Spleen (tissue), 11 donors: Measurements from ENCODE around the gene KIAA0040. TPM values are rescaled to one million over a fixed set of nuclear protein-coding genes. Genes with fewer than 3 reads are reported as not detected.

Source experiments
- DNase-seq: peaks from one replicate; pipeline ENCODE4 v3.0.0-alpha.2; 2020
- H3K27ac ChIP-seq, 8 donors: fragments of 200-600 bp; sonication (generic) in 7 of 8; 1 replicate in 4 of 8; 2 replicates in 4 of 8; pipeline versions ENCODE4 v1.5.0 to v1.8.0; 2016 to 2021; ENCODE audit warnings: inconsistent platforms in 4 of 8, mild to moderate bottlenecking in 4 of 8, moderate library complexity in 1 of 8
- H3K27me3 ChIP-seq, 7 donors: fragments of 200-600 bp; sonication (generic) in 6 of 7; replicated peaks in 1 of 7; 1 replicate in 4 of 7; 2 replicates in 3 of 7; pipeline versions ENCODE4 v1.5.0 to v1.8.0; 2016 to 2021; ENCODE audit warnings: inconsistent platforms in 3 of 7, mild to moderate bottlenecking in 1 of 7
- H3K36me3 ChIP-seq, 6 donors: fragments of 200-600 bp; sonication (generic) in 5 of 6; 1 replicate in 4 of 6; 2 replicates in 2 of 6; pipeline versions ENCODE4 v1.5.0 to v1.8.0; 2016 to 2021; ENCODE audit warnings: inconsistent platforms in 2 of 6
- H3K4me1 ChIP-seq, 6 donors: fragments of 200-600 bp; sonication (generic) in 5 of 6; 1 replicate in 3 of 6; 2 replicates in 3 of 6; pipeline versions ENCODE4 v1.5.0 to v1.8.0; 2016 to 2021; ENCODE audit warnings: inconsistent platforms in 3 of 6
- H3K4me3 ChIP-seq, 8 donors: fragments of 200-600 bp; sonication (generic) in 7 of 8; 1 replicate in 4 of 8; 2 replicates in 4 of 8; pipeline versions ENCODE4 v1.5.0 to v1.8.0; 2016 to 2021; ENCODE audit warnings: inconsistent platforms in 4 of 8, mild to moderate bottlenecking in 4 of 8, moderate library complexity in 2 of 8
- H3K9me3 ChIP-seq, 8 donors: fragments of 200-600 bp; sonication (generic) in 7 of 8; 1 replicate in 4 of 8; 2 replicates in 4 of 8; pipeline versions ENCODE4 v1.5.0 to v1.8.0; 2016 to 2021; ENCODE audit warnings: inconsistent platforms in 4 of 8
- POLR2A ChIP-seq, 3 donors: fragments of 450-650 bp; IDR thresholded peaks; one replicate each; pipeline ENCODE4 v1.5.1; 2017; ENCODE audit warnings: antibody characterized with exemption in 3 of 3, mild to moderate bottlenecking in 1 of 3
- POLR2AphosphoS5 ChIP-seq, 3 donors: sonication (generic); formaldehyde crosslinking; IDR thresholded peaks; one replicate each; pipeline ENCODE4 v1.5.1; 2017; ENCODE audit warnings: antibody characterized with exemption in 3 of 3
- WGBS, 5 donors: extraction: QIAGEN DNeasy Blood & Tissue Kit in 3 of 5; methylation state at CpG; one replicate each; pipeline versions ENCODE4 v1.1.5 to v1.1.7; 2013 to 2018; 5-methylcytosine and 5-hydroxymethylcytosine counted together
- intact Hi-C: fragments of 100-400 bp; cut with DNase I; formaldehyde crosslinking; loops from one replicate; pipeline ENCODE4 v1.15.0; 2023; ENCODE audit warnings: low total_unique reads
- polyA plus RNA-seq, 3 donors: library from polyadenylated mRNA; stranded (reverse); fragments of 200-250 nt; gene quantifications; one replicate each; pipeline ENCODE4 v1.2.1, GENCODE V29; 2013
- total RNA-seq, 7 donors: library from RNA; depleted of rRNA in 3 of 7; stranded (reverse); fragments of >200 nt in 3 of 7; fragmentation: NEBNext Ultra II Directional in 4 of 7; extraction: Animal tissue kit (Norgen Biotek cat#: 25700) in 4 of 7; gene quantifications; one replicate each; pipeline versions ENCODE4 v1.1.0 to v1.2.1, GENCODE V29; 2016 to 2021
- TF ChIP-seq, protein P1 (sequence below), 11 experiments: fragments of 200-600 bp in 7 of 11; fragments of 450-650 bp in 4 of 11; sonication (generic) in 4 of 11; IDR thresholded peaks in 8 of 11; conservative IDR thresholded peaks in 3 of 11; 1 replicate in 7 of 11; 2 replicates in 4 of 11; pipeline versions ENCODE4 v1.4.0 to v1.8.0; 2016 to 2021; ENCODE audit warnings: antibody characterized with exemption in 11 of 11, inconsistent platforms in 4 of 11, mild to moderate bottlenecking in 1 of 11
- donor health status: healthy with polysubstance abuse.
- donor health status: DM: no; HTN: no; CAD: no; lungs with moderate emphysema.
- donor health status: DM: no; HTN: no; CAD: no.
- donor health status: Bipolar disorder and iron deficiency.
- donor health status: healthy.
- donor health status: DM: no; HTN: no; CAD: no.
- donor health status: DM: yes; HTN: yes; CAD: no.

KIAA0040 gene
- total and polyA plus RNA-seq, 10 donors, result 13.7 to 111 (median 48.1) TPM

DNA sequence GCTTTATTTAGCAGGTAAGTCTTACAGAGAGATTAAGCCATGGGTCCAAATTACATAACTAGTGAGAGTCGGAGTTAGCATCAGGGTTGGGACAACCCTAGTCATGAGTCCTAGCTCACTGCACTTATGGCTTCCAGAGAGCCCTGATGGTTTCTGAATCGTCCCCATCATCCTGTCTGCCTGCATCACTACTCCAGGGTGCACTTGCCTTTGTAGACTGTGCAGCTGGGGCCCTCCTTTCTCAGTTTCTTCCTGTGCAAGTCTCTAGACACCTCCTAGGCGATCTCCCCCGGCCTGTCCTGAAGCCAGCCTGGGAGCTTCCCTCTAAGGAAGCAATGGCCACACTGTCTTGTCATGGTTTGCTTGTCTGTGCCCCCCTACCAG lies 37.1 kb downstream of the KIAA0040 start:
- H3K27me3 ChIP-seq, result peaks cover 0 to 32% (median 0%) of the 10 kb centered on the region in 7 donors
- intact Hi-C loops, result loop anchor here (2.0 kb wide), 1 partner anchor 163 kb away; no protein-coding TSS in a partner anchor
- H3K36me3 ChIP-seq, result peaks cover 0 to 31% (median 19%) of the 10 kb centered on the region in 6 donors
- no peak overlapping the region for H3K4me3 ChIP-seq
- TF ChIP-seq, protein P1, sequence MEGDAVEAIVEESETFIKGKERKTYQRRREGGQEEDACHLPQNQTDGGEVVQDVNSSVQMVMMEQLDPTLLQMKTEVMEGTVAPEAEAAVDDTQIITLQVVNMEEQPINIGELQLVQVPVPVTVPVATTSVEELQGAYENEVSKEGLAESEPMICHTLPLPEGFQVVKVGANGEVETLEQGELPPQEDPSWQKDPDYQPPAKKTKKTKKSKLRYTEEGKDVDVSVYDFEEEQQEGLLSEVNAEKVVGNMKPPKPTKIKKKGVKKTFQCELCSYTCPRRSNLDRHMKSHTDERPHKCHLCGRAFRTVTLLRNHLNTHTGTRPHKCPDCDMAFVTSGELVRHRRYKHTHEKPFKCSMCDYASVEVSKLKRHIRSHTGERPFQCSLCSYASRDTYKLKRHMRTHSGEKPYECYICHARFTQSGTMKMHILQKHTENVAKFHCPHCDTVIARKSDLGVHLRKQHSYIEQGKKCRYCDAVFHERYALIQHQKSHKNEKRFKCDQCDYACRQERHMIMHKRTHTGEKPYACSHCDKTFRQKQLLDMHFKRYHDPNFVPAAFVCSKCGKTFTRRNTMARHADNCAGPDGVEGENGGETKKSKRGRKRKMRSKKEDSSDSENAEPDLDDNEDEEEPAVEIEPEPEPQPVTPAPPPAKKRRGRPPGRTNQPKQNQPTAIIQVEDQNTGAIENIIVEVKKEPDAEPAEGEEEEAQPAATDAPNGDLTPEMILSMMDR (IDR thresholded peaks at IDR 0.05 in 8 of 11, conservative IDR thresholded peaks at IDR 0.05 in 3 of 11), result no peak
- TF ChIP-seq POLR2AphosphoS5 (IDR thresholded peaks at IDR 0.05) (no peak), POLR2A (IDR thresholded peaks at IDR 0.05) (no peak)
- no peak for DNase-seq
- WGBS, 5 donors, result 55 to 70% (median 68%) methylated on average over 3 to 4 of the region's 4 CpGs
- H3K27ac ChIP-seq, result peak overlapping the region in 2 of 8 donors; percentile 22 to 42
- H3K9me3 ChIP-seq, result no peaks in the 10 kb centered on the region
- peaks cover 0 to 29% (median 16%) of the 10 kb centered on the region in 6 donors for H3K4me1 ChIP-seq

DNA sequence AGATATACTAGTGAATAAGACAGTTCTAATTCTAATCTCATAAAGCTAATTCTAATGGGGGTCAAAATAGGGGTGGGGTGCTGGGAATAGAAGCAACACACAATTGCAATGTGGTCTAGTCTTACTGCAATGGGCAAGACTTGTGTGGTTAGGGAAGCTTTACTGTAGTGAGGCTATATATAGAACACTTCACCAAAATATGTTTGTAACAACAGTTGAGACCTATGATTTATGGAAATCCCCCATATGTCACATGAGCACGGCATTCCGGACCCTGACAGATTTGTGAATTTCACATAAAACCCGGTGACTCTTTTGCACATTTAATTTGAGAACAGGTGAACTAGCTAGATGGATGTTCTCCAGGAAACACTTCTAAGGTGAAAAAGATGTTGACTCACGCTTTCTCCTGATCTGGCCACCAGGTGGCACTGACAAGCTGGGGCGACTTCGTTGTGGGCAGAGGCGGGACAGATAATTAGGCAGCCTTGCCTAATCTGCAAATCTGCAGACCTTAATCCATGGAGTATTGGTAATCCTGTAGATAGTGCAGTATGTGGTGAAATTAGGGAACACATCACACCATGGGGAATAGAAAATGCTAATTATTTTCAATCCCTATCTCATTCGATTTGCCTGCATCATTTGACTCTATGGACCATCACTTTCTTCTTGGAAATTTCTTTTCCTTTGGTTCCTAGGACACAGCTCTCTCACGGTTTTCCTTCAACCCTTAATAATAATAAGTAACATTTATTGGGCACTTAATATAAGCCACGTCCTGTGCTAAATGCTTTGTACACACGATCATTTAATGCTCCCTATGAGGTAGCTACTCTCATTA lies 37.7 kb downstream of the KIAA0040 start:
- peaks cover 0 to 29% (median 16%) of the 10 kb centered on the region in 6 donors for H3K4me1 ChIP-seq
- peak; percentile 91 for DNase-seq
- H3K36me3 ChIP-seq, result peaks cover 0 to 25% (median 13%) of the 10 kb centered on the region in 6 donors
- H3K27ac ChIP-seq, result peak overlapping the region in 2 of 8 donors; percentile 22 to 42
- 23 to 28% (median 26%) methylated on average over 11 of the region's 11 CpGs for WGBS, 5 donors
- peaks cover 0 to 32% (median 0%) of the 10 kb centered on the region in 7 donors for H3K27me3 ChIP-seq
- no peak overlapping the region for H3K4me3 ChIP-seq
- intact Hi-C loops, result loop anchor here (2.0 to 5.0 kb wide), 2 partner anchors 164 to 327 kb away; no protein-coding TSS in a partner anchor
- no peaks in the 10 kb centered on the region for H3K9me3 ChIP-seq
- TF ChIP-seq, protein P1 (IDR thresholded peaks at IDR 0.05 in 8 of 11, conservative IDR thresholded peaks at IDR 0.05 in 3 of 11), result peak; percentile 72 to 89 (median 84)
- TF ChIP-seq POLR2AphosphoS5 (IDR thresholded peaks at IDR 0.05) (peak in 1 of 3 donors; percentile 61), POLR2A (IDR thresholded peaks at IDR 0.05) (no peak)

DNA sequence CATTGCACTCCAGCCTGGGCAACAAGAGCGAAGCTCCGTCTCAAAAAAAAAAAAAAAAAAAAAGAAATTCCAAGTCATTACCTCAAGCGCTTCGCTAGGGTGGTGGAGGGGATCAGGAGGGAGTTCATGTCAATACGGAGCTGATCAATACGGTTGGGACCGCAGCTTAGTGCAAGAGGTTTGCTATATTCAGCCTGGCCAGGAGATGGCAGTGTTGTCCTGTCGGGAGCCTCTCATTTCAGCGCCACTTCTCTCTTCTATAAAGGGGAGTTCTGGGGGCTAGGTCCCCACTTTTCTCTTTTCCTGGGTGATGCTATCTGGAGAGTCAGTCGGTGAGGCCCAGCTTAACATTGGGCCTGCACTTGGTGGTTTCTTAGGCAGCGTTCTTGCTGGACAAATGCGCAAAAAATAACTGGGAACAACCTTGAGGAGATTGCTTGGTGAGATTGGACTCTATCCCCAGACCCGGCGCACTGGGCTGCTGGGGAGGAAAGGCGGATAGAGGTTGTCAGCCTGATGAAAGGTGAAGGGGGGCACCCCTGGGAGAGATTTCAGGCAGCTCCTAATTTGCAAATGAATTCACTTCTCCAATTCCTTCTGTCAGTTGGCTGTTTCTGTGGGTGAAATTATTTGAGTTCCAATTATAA lies 40.4 kb downstream of the KIAA0040 start:
- DNase-seq, result peak; percentile 80
- Histone ChIP-seq H3K27ac (no peak overlapping the region), H3K36me3 (no peaks in the 10 kb centered on the region), H3K27me3 (peaks cover 0 to 32% (median 0%) of the 10 kb centered on the region in 7 donors), H3K4me3 (no peak overlapping the region), H3K9me3 (no peaks in the 10 kb centered on the region), H3K4me1 (peaks cover 0 to 29% (median 16%) of the 10 kb centered on the region in 6 donors)
- WGBS, 5 donors, result 4 to 9% (median 9%) methylated on average over 13 to 15 of the region's 15 CpGs
- intact Hi-C loops, result loop anchor here (5.0 kb wide), 1 partner anchor 330 kb away; no protein-coding TSS in a partner anchor
- no peak for TF ChIP-seq POLR2AphosphoS5 (IDR thresholded peaks at IDR 0.05)
- TF ChIP-seq, protein P1 (IDR thresholded peaks at IDR 0.05 in 8 of 11, conservative IDR thresholded peaks at IDR 0.05 in 3 of 11), result peak; percentile 70 to 93 (median 86)
